SH-SY5Y (cell line): ENCODE measurements around the gene MREG.

Experiments
- GATA2 ChIP-seq: IDR thresholded peaks from 2 replicates; pipeline ENCODE4 v1.6.1; 2011; ENCODE audit warnings: mild to moderate bottlenecking, low read depth, low read length
- GATA3 ChIP-seq: IDR thresholded peaks from 2 replicates; pipeline ENCODE4 v1.6.1; 2011; ENCODE audit warnings: low read depth, mild to moderate bottlenecking, low read length, moderate library complexity

- TF ChIP-seq GATA3, result no peak
- TF ChIP-seq GATA2, result no peak
Observed at GRCh38 chr2:215907147-215907546, 106.2 kb downstream of the MREG start.
